ENCODE measurements around the gene CIAO3.
"Not testable (repeated sequence)": the region's sequence is repeated elsewhere in the genome, so short reads cannot be mapped to it uniquely, and the experiment has no call there.

CIAO3 gene

GRCh38 chr16:760545-761343 lies 19.9 kb upstream of the CIAO3 start, which contains the start of gene MSLN:
Gene MSLN (plus strand): TSS chr16:760734. CDS start chr16:762681, 1,947 bp downstream.
- DNase-seq (ENCODE audit: low spot score) (no peak), FAIRE-seq (no peak)

GRCh38 chr16:760065-760464 lies 19.3 kb upstream of the CIAO3 start:
- DNase-seq (ENCODE audit: low spot score) (no peak), FAIRE-seq (no peak)

- no peak for FAIRE-seq
Observed at GRCh38 chr16:759110-759910, 18.5 kb upstream of the CIAO3 start.

GRCh38 chr16:756428-756827 lies 15.6 kb upstream of the CIAO3 start:
- DNase-seq (ENCODE audit: low spot score), result no peak
- FAIRE-seq, result no peak

More at GRCh38 chr16:759110-759910, 18.5 kb upstream of the CIAO3 start:
- no peak for DNase-seq (ENCODE audit: low spot score)

GRCh38 chr16:754656-755055 lies 13.9 kb upstream of the CIAO3 start:
- FAIRE-seq (no peak), DNase-seq (ENCODE audit: low spot score) (no peak)

GRCh38 chr16:754121-754607 lies 13.4 kb upstream of the CIAO3 start:
- not testable (repeated sequence) for DNase-seq (ENCODE audit: low spot score); FAIRE-seq

GRCh38 chr16:752007-752312 lies 11.2 kb upstream of the CIAO3 start:
- no peak for FAIRE-seq
- DNase-seq (ENCODE audit: low spot score), result no peak

GRCh38 chr16:751152-752006 lies 10.6 kb upstream of the CIAO3 start:
- no peak for FAIRE-seq

GRCh38 chr16:750485-750884 lies 9.7 kb upstream of the CIAO3 start:
- no peak for FAIRE-seq
- no peak for DNase-seq (ENCODE audit: low spot score)

More at GRCh38 chr16:751152-752006, 10.6 kb upstream of the CIAO3 start:
- no peak for DNase-seq (ENCODE audit: low spot score)

- no peak for DNase-seq (ENCODE audit: low spot score)
- FAIRE-seq, result no peak
Observed at GRCh38 chr16:749010-749409, 8.2 kb upstream of the CIAO3 start.

- no peak for DNase-seq (ENCODE audit: low spot score)
- FAIRE-seq, result no peak
Observed at GRCh38 chr16:747978-748746, 7.4 kb upstream of the CIAO3 start.

GRCh38 chr16:746637-747036 lies 5.8 kb upstream of the CIAO3 start:
- DNase-seq (ENCODE audit: low spot score), result no peak
- no peak for FAIRE-seq

- FAIRE-seq, result no peak
- no peak for DNase-seq (ENCODE audit: low spot score)
Observed at GRCh38 chr16:745739-746138, 4.9 kb upstream of the CIAO3 start.

- FAIRE-seq (no peak), DNase-seq (ENCODE audit: low spot score) (no peak)
Observed at GRCh38 chr16:743794-744500, 3.1 kb upstream of the CIAO3 start.

GRCh38 chr16:742894-743293 lies 2.1 kb upstream of the CIAO3 start:
- FAIRE-seq; DNase-seq (ENCODE audit: low spot score): not testable (repeated sequence)

GRCh38 chr16:741986-742629 lies 1.3 kb upstream of the CIAO3 start:
- FAIRE-seq, result no peak

GRCh38 chr16:740459-740763 lies 386 bp downstream of the CIAO3 start:
- no peak for DNase-seq (ENCODE audit: low spot score)
- no peak for FAIRE-seq

More at GRCh38 chr16:741986-742629, 1.3 kb upstream of the CIAO3 start:
- no peak for DNase-seq (ENCODE audit: low spot score)

GRCh38 chr16:739560-740458 lies 988 bp downstream of the CIAO3 start:
- FAIRE-seq, result no peak
- no peak for DNase-seq (ENCODE audit: low spot score)

Measured in RCC 7860 (cell line).